Fibroblast of lung (primary cell): Measurements from ENCODE around the gene ULBP1. TPM values are rescaled to one million over a fixed set of nuclear protein-coding genes. Genes with fewer than 3 reads are reported as not detected.

Experiments used
- DNase-seq, 2 donors: peaks; one replicate each; pipeline versions ENCODE4 v3.0.0 to v3.0.0-alpha.2; 2010; ENCODE audit warnings: low read depth in 2 of 2
- H2AFZ ChIP-seq: 2 replicates; pipeline ENCODE4 v1.5.1; 2012; ENCODE audit warnings: low read length, control low read depth, inconsistent platforms
- H3K27ac ChIP-seq: 2 replicates; pipeline ENCODE4 v1.5.1; 2011; ENCODE audit warnings: low read length, control low read depth; ENCODE audit not compliant: insufficient read depth
- H3K27me3 ChIP-seq: 2 replicates; pipeline ENCODE4 v1.5.1; 2011; ENCODE audit warnings: mild to moderate bottlenecking, low read length; ENCODE audit not compliant: control insufficient read depth, insufficient read depth
- H3K36me3 ChIP-seq: 2 replicates; pipeline ENCODE4 v1.5.1; 2011; ENCODE audit warnings: low read length; ENCODE audit not compliant: control insufficient read depth, insufficient read depth
- H3K4me1 ChIP-seq: 2 replicates; pipeline ENCODE4 v1.5.1; 2011; ENCODE audit warnings: low read length; ENCODE audit not compliant: control insufficient read depth, insufficient read depth; ENCODE audit errors: extremely low read depth
- H3K4me2 ChIP-seq: 2 replicates; pipeline ENCODE4 v1.5.1; 2011; ENCODE audit warnings: low read length, control low read depth; ENCODE audit not compliant: insufficient read depth; ENCODE audit errors: extremely low read depth
- H3K4me3 ChIP-seq, 4 experiments: fragments of 200-600 bp in 1 of 4; sonication (generic) in 1 of 4; replicated peaks in 1 of 4; 2 replicates each; pipeline ENCODE4 v1.5.1; 2011 to 2016; ENCODE audit warnings: low read length in 4 of 4, low read depth in 3 of 4, mild to moderate bottlenecking in 3 of 4, control low read depth in 2 of 4, inconsistent platforms in 1 of 4, mixed read lengths in 1 of 4; ENCODE audit not compliant: insufficient read depth in 1 of 4; ENCODE audit errors: control extremely low read depth in 1 of 4
- H3K79me2 ChIP-seq: 2 replicates; pipeline ENCODE4 v1.5.1; 2012; ENCODE audit warnings: mild to moderate bottlenecking, low read length, inconsistent platforms; ENCODE audit not compliant: control insufficient read depth, insufficient read depth
- H3K9ac ChIP-seq: 2 replicates; pipeline ENCODE4 v1.5.1; 2011; ENCODE audit warnings: mild to moderate bottlenecking, low read length, control low read depth; ENCODE audit not compliant: insufficient read depth
- H3K9me3 ChIP-seq: 2 replicates; pipeline ENCODE4 v1.5.1; 2012; ENCODE audit warnings: low read depth, low read length; ENCODE audit not compliant: control insufficient read depth, insufficient read depth
- H4K20me1 ChIP-seq: 2 replicates; pipeline ENCODE4 v1.5.1; 2011; ENCODE audit warnings: low read length; ENCODE audit not compliant: control insufficient read depth, insufficient read depth; ENCODE audit errors: extremely low read depth
- EZH2 ChIP-seq: IDR thresholded peaks from 2 replicates; pipeline ENCODE4 v1.5.1; 2012; ENCODE audit warnings: low read length, control low read depth, mild to moderate bottlenecking; ENCODE audit errors: missing control alignments
- polyA plus RNA-seq, 2 donors: library from polyadenylated mRNA; depleted of rRNA in 1 of 2; stranded (reverse) in 1 of 2; unstranded in 1 of 2; fragments of >200 nt; gene quantifications; 2 replicates each; pipeline ENCODE4 v1.2.1, GENCODE V29; 2011 to 2012; ENCODE audit warnings: missing spikeins in 1 of 2
- total RNA-seq: library from RNA; depleted of rRNA; stranded (reverse); fragments of >200 nt; gene quantifications from 2 replicates; pipeline ENCODE4 v1.2.1, GENCODE V29; 2014
- TF ChIP-seq, protein P1 (sequence below), 2 donors: IDR thresholded peaks in 1 of 2; conservative IDR thresholded peaks in 1 of 2; 1 replicate in 1 of 2; 2 replicates in 1 of 2; pipeline ENCODE4 v1.5.1; 2011 to 2012; ENCODE audit warnings: low read length in 2 of 2, control low read depth in 1 of 2, inconsistent platforms in 1 of 2, low read depth in 1 of 2, mild to moderate bottlenecking in 1 of 2

The ULBP1 gene
- total and polyA plus RNA-seq, 2 donors (not counting 1 experiment from before 2014, with no cell fraction given): 0.83 to 1.1 TPM

DNA sequence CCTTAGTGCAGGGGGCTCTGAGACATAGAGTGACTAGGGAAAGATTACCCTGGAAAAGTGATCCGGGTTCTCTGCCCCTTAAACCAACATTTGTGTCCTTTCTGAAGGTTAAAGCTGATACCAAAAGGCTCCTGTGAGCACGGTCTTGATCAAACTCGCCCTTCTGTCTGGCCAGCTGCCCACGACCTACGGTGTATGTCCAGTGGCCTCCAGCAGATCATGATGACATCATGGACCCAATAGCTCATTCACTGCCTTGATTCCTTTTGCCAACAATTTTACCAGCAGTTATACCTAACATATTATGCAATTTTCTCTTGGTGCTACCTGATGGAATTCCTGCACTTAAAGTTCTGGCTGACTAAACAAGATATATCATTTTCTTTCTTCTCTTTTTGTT, 15.1 kb upstream of the ULBP1 start:
- Histone ChIP-seq H3K36me3 (no peaks in the 10 kb centered on the region), H3K27me3 (peaks cover 22% of the 10 kb centered on the region), H3K4me1 (no peaks in the 10 kb centered on the region), H4K20me1 (no peaks in the 10 kb centered on the region), H3K4me2 (no peak overlapping the region), H3K79me2 (no peaks in the 10 kb centered on the region), H3K9me3 (no peaks in the 10 kb centered on the region), H3K4me3 (no peak overlapping the region), H3K9ac (no peak overlapping the region), H3K27ac (no peak overlapping the region), H2AFZ (no peak overlapping the region)
- TF ChIP-seq, protein P1, sequence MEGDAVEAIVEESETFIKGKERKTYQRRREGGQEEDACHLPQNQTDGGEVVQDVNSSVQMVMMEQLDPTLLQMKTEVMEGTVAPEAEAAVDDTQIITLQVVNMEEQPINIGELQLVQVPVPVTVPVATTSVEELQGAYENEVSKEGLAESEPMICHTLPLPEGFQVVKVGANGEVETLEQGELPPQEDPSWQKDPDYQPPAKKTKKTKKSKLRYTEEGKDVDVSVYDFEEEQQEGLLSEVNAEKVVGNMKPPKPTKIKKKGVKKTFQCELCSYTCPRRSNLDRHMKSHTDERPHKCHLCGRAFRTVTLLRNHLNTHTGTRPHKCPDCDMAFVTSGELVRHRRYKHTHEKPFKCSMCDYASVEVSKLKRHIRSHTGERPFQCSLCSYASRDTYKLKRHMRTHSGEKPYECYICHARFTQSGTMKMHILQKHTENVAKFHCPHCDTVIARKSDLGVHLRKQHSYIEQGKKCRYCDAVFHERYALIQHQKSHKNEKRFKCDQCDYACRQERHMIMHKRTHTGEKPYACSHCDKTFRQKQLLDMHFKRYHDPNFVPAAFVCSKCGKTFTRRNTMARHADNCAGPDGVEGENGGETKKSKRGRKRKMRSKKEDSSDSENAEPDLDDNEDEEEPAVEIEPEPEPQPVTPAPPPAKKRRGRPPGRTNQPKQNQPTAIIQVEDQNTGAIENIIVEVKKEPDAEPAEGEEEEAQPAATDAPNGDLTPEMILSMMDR (conservative IDR thresholded peaks at IDR 0.05 in 1 of 2, IDR thresholded peaks at IDR 0.05 in 1 of 2; ENCODE audit: low read depth in 1 of 2, low read length in 2 of 2): no peak
- TF ChIP-seq EZH2: no peak
- DNase-seq: no peak

DNA sequence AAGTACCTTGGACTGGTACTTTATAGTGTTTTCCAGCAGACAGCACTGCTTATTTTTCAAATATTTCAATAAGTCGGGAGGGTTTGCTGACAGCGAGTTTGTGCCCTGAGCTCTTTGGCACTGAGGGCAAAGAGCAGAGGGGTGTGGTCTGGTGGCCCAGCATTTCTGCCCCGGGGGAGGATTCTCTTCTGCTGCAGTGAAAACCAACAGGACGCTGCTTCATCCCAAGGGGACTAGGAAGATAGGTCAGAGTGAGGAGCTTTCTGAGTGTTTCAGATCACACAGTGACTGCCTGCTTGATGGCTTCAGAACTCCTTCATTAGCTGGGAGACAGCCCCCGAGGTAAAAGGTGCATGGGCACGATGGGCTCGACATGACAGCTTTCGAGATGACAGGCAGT, 13.3 kb upstream of the ULBP1 start:
- H3K27ac ChIP-seq: no peak overlapping the region
- H3K36me3 ChIP-seq: no peaks in the 10 kb centered on the region
- DNase-seq: no peak

DNA sequence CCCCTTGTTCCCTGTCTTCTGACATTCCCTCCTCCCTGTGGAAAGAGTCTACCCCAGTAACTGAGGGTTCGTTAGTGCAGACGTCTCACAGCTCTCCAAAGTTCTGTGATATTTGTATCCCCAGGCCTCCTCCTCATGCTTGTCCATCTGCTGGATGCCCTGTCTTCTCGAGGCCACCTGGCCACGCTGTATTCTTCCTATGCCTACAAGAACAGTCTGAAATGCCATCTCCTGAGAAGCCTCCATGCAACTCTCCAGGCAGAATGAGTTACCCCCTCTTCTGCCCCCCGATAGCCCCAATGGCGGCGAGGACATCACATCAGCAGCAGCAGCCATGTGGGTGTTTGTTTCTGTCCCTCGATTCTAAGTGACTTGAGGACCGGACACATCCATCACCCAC, 12.6 kb upstream of the ULBP1 start:
- H3K9me3 ChIP-seq: no peaks in the 10 kb centered on the region
- H4K20me1 ChIP-seq: no peaks in the 10 kb centered on the region
- no peaks in the 10 kb centered on the region for H3K36me3 ChIP-seq
- TF ChIP-seq, protein P1 (conservative IDR thresholded peaks at IDR 0.05 in 1 of 2, IDR thresholded peaks at IDR 0.05 in 1 of 2; ENCODE audit: low read depth in 1 of 2, low read length in 2 of 2): no peak
- no peak for TF ChIP-seq EZH2
- no peak overlapping the region for H2AFZ ChIP-seq
- H3K27ac ChIP-seq: no peak overlapping the region
- DNase-seq: no peak
- H3K9ac ChIP-seq: no peak overlapping the region
- no peaks in the 10 kb centered on the region for H3K79me2 ChIP-seq
- H3K27me3 ChIP-seq: peaks cover 40% of the 10 kb centered on the region
- H3K4me2 ChIP-seq: no peak overlapping the region
- no peak overlapping the region for H3K4me3 ChIP-seq
- H3K4me1 ChIP-seq: no peaks in the 10 kb centered on the region

More for the DNA sequence above, 13.3 kb upstream of the ULBP1 start:
- peaks cover 33% of the 10 kb centered on the region for H3K27me3 ChIP-seq
- H3K4me3 ChIP-seq: no peak overlapping the region
- H3K79me2 ChIP-seq: no peaks in the 10 kb centered on the region
- H3K4me2 ChIP-seq: no peak overlapping the region
- H2AFZ ChIP-seq: no peak overlapping the region
- no peak for TF ChIP-seq EZH2
- TF ChIP-seq, protein P1 (conservative IDR thresholded peaks at IDR 0.05 in 1 of 2, IDR thresholded peaks at IDR 0.05 in 1 of 2; ENCODE audit: low read depth in 1 of 2, low read length in 2 of 2): no peak
- no peaks in the 10 kb centered on the region for H3K4me1 ChIP-seq
- H3K9ac ChIP-seq: no peak overlapping the region
- no peaks in the 10 kb centered on the region for H3K9me3 ChIP-seq
- no peaks in the 10 kb centered on the region for H4K20me1 ChIP-seq
